Neural crest cell (in vitro differentiated cells): ENCODE results near the gene GOLGA6A. TPM values are rescaled to one million over a fixed set of nuclear protein-coding genes. Genes with fewer than 3 reads are reported as not detected.

Experiments
- DNase-seq: peaks from one replicate; pipeline ENCODE4 v3.0.0; 2021; ENCODE audit warnings: low read depth, mixed read lengths, low spot score
- H3K27ac Mint-ChIP-seq: one replicate; pipeline ENCODE4 v1.8.0; 2021; ENCODE audit warnings: mild to moderate bottlenecking, mixed read lengths; ENCODE audit not compliant: unreplicated experiment
- H3K27me3 Mint-ChIP-seq: 2 replicates; pipeline ENCODE4 v1.8.0; 2021; ENCODE audit warnings: low read depth, mild to moderate bottlenecking, mixed read lengths
- H3K36me3 Mint-ChIP-seq: 2 replicates; pipeline ENCODE4 v1.8.0; 2021; ENCODE audit warnings: low read depth, mild to moderate bottlenecking, mixed read lengths
- H3K4me1 Mint-ChIP-seq: 2 replicates; pipeline ENCODE4 v1.8.0; 2021; ENCODE audit warnings: mixed read lengths
- H3K4me3 Mint-ChIP-seq: one replicate; pipeline ENCODE4 v1.8.0; 2021; ENCODE audit warnings: mild to moderate bottlenecking, mixed read lengths
- H3K9me3 Mint-ChIP-seq: 2 replicates; pipeline ENCODE4 v1.8.0; 2021; ENCODE audit warnings: mixed read lengths
- total RNA-seq: library from RNA; stranded (reverse); gene quantifications from 2 replicates; pipeline ENCODE4 v1.2.1, GENCODE V29; 2021
- TF ChIP-seq, protein P1 (sequence below): fragments of 200-600 bp; sonication (generic); conservative IDR thresholded peaks from 2 replicates; pipeline ENCODE4 v1.5.0; 2021; ENCODE audit warnings: antibody characterized with exemption, mild to moderate bottlenecking

The GOLGA6A gene
- total RNA-seq, 1 donor from 2014 or later, result not detected

DNA sequence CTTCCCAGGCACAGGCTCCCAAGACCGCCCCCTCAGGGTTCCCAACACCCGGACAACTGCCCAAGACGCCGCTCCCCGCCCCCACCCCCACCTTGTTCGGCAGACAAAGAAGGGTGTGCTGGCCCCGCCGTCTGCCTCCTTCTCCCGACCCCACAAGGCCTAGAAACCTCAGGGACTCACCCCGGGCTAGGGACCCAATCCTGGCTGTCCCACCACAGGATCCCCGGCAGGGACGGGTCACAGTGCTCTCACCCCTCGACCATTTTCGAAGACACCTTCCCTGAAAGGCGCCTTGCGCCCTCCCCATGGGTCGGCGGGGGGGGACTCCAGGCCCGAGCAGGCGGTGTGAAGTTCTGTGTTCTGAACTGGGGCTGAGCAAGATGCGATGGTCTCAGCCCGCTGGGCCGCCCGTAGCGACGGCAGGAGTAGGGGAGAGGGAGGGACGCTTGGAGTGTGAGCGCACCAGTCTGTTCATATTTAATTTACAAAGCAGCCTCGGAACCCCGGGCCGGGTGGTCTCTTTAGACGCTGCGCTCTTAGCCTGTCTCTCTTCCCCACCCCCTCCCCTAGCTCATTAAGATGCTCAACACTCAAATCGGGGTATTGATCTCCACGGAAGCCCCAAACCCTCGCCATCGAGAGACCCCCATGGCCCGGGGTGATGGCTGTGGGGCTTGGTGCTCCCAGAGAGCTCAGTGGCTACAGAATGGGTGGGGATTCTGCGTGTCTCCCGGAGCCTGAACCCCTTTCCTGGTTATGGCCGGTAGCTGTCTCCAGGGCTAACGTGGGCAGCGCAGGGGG, 46.6 kb upstream of the GOLGA6A start:
- peak overlapping the region; percentile 84 for H3K4me3 Mint-ChIP-seq
- peaks cover 83% of the 10 kb centered on the region for H3K27me3 Mint-ChIP-seq
- H3K36me3 Mint-ChIP-seq, result peaks cover 5% of the 10 kb centered on the region
- TF ChIP-seq, protein P1, sequence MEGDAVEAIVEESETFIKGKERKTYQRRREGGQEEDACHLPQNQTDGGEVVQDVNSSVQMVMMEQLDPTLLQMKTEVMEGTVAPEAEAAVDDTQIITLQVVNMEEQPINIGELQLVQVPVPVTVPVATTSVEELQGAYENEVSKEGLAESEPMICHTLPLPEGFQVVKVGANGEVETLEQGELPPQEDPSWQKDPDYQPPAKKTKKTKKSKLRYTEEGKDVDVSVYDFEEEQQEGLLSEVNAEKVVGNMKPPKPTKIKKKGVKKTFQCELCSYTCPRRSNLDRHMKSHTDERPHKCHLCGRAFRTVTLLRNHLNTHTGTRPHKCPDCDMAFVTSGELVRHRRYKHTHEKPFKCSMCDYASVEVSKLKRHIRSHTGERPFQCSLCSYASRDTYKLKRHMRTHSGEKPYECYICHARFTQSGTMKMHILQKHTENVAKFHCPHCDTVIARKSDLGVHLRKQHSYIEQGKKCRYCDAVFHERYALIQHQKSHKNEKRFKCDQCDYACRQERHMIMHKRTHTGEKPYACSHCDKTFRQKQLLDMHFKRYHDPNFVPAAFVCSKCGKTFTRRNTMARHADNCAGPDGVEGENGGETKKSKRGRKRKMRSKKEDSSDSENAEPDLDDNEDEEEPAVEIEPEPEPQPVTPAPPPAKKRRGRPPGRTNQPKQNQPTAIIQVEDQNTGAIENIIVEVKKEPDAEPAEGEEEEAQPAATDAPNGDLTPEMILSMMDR, result no peak
- no peak overlapping the region for H3K27ac Mint-ChIP-seq
- H3K9me3 Mint-ChIP-seq, result no peaks in the 10 kb centered on the region
- DNase-seq, result no peak
- peaks cover 37% of the 10 kb centered on the region for H3K4me1 Mint-ChIP-seq

- Mint-ChIP-seq H3K27me3 (peaks cover 75% of the 10 kb centered on the region), H3K4me3 (peak overlapping the region; percentile 84), H3K27ac (no peak overlapping the region), H3K4me1 (peaks cover 44% of the 10 kb centered on the region), H3K36me3 (peaks cover 5% of the 10 kb centered on the region), H3K9me3 (no peaks in the 10 kb centered on the region)
- TF ChIP-seq, protein P1, result no peak
- no peak for DNase-seq
Measured at GRCh38 chr15:74127954-74128784, 45.8 kb upstream of the GOLGA6A start.

GRCh38 chr15:74127255-74127953, 45.1 kb upstream of the GOLGA6A start:
- peak; percentile 99 for DNase-seq
- Mint-ChIP-seq H3K27ac (no peak overlapping the region), H3K9me3 (no peaks in the 10 kb centered on the region), H3K36me3 (peaks cover 5% of the 10 kb centered on the region), H3K4me1 (peaks cover 51% of the 10 kb centered on the region), H3K27me3 (peaks cover 70% of the 10 kb centered on the region), H3K4me3 (peak overlapping the region; percentile 84)
- TF ChIP-seq, protein P1, result peak; percentile 98

- DNase-seq, result no peak
- Mint-ChIP-seq H3K4me3 (no peak overlapping the region), H3K27ac (no peak overlapping the region), H3K9me3 (no peaks in the 10 kb centered on the region), H3K4me1 (peaks cover 34% of the 10 kb centered on the region), H3K27me3 (peaks cover 52% of the 10 kb centered on the region), H3K36me3 (no peaks in the 10 kb centered on the region)
- TF ChIP-seq, protein P1, result no peak
Measured at GRCh38 chr15:74124759-74125158, 42.4 kb upstream of the GOLGA6A start.

DNA sequence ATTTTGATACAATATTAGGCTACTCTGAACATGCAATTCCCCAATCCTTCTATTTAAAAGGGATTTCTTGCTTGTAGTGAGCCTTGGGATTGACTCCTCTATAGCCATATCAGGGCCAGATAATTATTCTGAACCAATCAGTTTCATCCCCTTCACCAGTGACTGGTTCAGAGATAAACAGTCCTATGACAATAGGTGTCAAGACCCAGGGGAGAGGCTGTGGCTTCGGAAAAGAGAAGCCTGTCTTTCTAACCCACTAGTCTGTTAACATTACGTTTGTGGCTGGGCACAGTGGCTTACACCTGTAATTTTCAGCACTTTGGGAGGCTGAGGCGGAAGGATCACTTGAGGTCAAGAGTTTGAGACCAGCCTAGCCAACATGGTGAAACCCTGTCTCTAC, 41.8 kb upstream of the GOLGA6A start:
- H3K27me3 Mint-ChIP-seq, result peaks cover 46% of the 10 kb centered on the region

More for the DNA sequence above, 41.8 kb upstream of the GOLGA6A start:
- H3K27ac Mint-ChIP-seq, result no peak overlapping the region
- TF ChIP-seq, protein P1, result no peak
- DNase-seq, result no peak
- no peaks in the 10 kb centered on the region for H3K9me3 Mint-ChIP-seq
- H3K36me3 Mint-ChIP-seq, result no peaks in the 10 kb centered on the region
- H3K4me3 Mint-ChIP-seq, result no peak overlapping the region
- H3K4me1 Mint-ChIP-seq, result peaks cover 28% of the 10 kb centered on the region
